Stimulated activated naive CD4-positive, alpha-beta T cell treated with Interleukin-2 at 50 U/mL for 16 hours (primary cell): ENCODE measurements around the gene BLTP1.
"Not testable (repeated sequence)": the region's sequence is repeated elsewhere in the genome, so short reads cannot be mapped to it uniquely, and the experiment has no call there.

Source experiments
- DNase-seq: peaks from one replicate; lab custom pipeline; 2025; lab: John Stamatoyannopoulos, UW

BLTP1 gene

GRCh38 chr4:122151982-122152710 is at the start of gene BLTP1:
Gene BLTP1 (plus strand): TSS chr4:122152331. CDS start chr4:122170648, 18,317 bp downstream.
- peak; percentile 82 for DNase-seq

GRCh38 chr4:122104184-122104583 is 47.9 kb upstream of the BLTP1 start:
- no peak for DNase-seq

- DNase-seq: no peak
These were observed 44.5 kb upstream of the BLTP1 start for GRCh38 chr4:122107680-122108079.

GRCh38 chr4:122110304-122110703 is 41.8 kb upstream of the BLTP1 start:
- not testable (repeated sequence) for DNase-seq

- no peak for DNase-seq
These were observed 34.4 kb upstream of the BLTP1 start for GRCh38 chr4:122117743-122118142.

GRCh38 chr4:122118243-122118642 is 33.9 kb upstream of the BLTP1 start:
- DNase-seq: no peak

- DNase-seq: no peak
These were observed 32.4 kb upstream of the BLTP1 start for GRCh38 chr4:122119739-122120138.

GRCh38 chr4:122121593-122121992 is 30.5 kb upstream of the BLTP1 start:
- no peak for DNase-seq

GRCh38 chr4:122122083-122122482 is 30.0 kb upstream of the BLTP1 start:
- DNase-seq: no peak

- DNase-seq: no peak
These were observed 23.1 kb upstream of the BLTP1 start for GRCh38 chr4:122129061-122129460.

- DNase-seq: no peak
These were observed 20.5 kb upstream of the BLTP1 start for GRCh38 chr4:122131562-122132157.

GRCh38 chr4:122132891-122133290 is 19.2 kb upstream of the BLTP1 start:
- DNase-seq: no peak

GRCh38 chr4:122139139-122139538 is 13.0 kb upstream of the BLTP1 start:
- DNase-seq: no peak

GRCh38 chr4:122140834-122141233 is 11.3 kb upstream of the BLTP1 start:
- no peak for DNase-seq

GRCh38 chr4:122142687-122143086 is 9.4 kb upstream of the BLTP1 start:
- DNase-seq: no peak

GRCh38 chr4:122146652-122147051 is 5.5 kb upstream of the BLTP1 start:
- DNase-seq: no peak

- no peak for DNase-seq
These were observed 1.2 kb upstream of the BLTP1 start for GRCh38 chr4:122150931-122151330.

GRCh38 chr4:122152711-122153226 is 638 bp downstream of the BLTP1 start:
- peak; percentile 15 for DNase-seq

- DNase-seq: no peak
These were observed 4.7 kb downstream of the BLTP1 start for GRCh38 chr4:122156819-122157218.

GRCh38 chr4:122163301-122163700 is 11.2 kb downstream of the BLTP1 start:
- DNase-seq: no peak

- DNase-seq: no peak
These were observed 11.6 kb downstream of the BLTP1 start for GRCh38 chr4:122163767-122164166.

GRCh38 chr4:122167369-122167768 is 15.2 kb downstream of the BLTP1 start:
- no peak for DNase-seq

- no peak for DNase-seq
These were observed 18.6 kb downstream of the BLTP1 start for GRCh38 chr4:122170775-122171174.

- DNase-seq: no peak
These were observed 19.2 kb downstream of the BLTP1 start for GRCh38 chr4:122171323-122171722.
